ENCODE results near the gene DNAJA3. TPM values are rescaled to one million over a fixed set of nuclear protein-coding genes. Genes with fewer than 3 reads are reported as not detected.

The DNAJA3 gene
- total RNA-seq, 2 experiments from 2014 or later: 103 to 107 TPM

DNA sequence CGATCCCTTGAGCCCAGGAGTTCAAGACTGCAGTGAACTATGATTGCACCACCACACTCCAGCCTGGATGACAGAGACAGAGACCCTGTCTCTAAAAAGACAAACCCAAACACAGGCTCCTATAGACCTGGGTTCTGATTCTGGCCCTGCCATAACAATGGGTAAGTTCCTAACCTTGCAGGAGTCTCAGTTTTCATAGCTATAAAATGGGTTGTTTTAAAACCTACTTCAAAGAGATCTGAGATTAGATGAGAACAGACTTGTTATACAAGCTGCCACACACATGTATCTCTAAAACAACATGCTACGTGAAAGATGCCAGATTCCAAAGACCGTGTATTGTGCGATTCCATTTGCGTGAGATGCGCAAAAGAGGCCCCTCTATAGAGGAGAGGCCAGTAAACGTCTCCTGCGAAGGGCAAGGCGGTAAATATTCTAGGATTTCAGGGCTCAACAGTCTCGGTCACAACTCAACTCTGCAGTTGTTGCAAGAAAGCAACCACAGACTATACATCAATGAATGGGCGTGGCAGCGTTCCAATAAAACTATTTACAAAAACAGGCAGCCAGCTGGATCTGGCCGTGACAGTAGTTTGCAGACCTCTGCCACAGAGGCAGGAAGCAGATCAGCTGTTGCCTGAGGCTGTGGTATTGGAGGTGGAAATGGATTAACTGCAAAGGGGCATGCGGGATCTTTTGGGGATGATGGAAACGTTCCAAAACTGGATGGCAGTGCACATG lies 15.2 kb upstream of the DNAJA3 start:
- H3K27ac Mint-ChIP-seq: peak overlapping the region; percentile 16
- DNase-seq: no peak
- H3K36me3 Mint-ChIP-seq: peaks cover 12% of the 10 kb centered on the region
- no peak overlapping the region for H3K4me3 Mint-ChIP-seq
- H3K4me1 Mint-ChIP-seq: peaks cover 38% of the 10 kb centered on the region
- H3K9me3 Mint-ChIP-seq: no peaks in the 10 kb centered on the region
- no peaks in the 10 kb centered on the region for H3K27me3 Mint-ChIP-seq

DNA sequence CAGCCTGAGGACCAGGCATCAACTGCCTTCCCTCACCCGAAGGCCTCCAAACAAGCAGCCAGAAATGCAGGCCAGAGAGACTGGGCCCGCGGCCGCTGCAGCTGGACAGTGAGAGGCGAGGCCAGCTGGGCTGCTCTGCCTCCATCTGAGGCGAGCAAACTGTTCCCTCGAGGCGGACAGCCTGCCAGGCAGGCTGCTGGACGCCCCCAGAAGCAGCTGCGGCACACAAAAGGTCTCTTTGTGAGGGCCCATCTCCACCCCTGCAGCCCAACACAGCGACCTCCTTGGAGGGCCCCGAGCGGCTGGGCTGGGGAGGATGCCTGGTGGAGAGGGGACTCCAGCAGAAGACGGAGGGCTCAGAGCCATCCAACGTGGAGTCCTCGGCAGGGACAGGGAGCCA lies 14.0 kb upstream of the DNAJA3 start:
- no peak for DNase-seq
- Mint-ChIP-seq H3K27me3 (no peaks in the 10 kb centered on the region), H3K4me3 (no peak overlapping the region), H3K27ac (no peak overlapping the region), H3K36me3 (peaks cover 13% of the 10 kb centered on the region), H3K9me3 (no peaks in the 10 kb centered on the region), H3K4me1 (peaks cover 38% of the 10 kb centered on the region)

DNA sequence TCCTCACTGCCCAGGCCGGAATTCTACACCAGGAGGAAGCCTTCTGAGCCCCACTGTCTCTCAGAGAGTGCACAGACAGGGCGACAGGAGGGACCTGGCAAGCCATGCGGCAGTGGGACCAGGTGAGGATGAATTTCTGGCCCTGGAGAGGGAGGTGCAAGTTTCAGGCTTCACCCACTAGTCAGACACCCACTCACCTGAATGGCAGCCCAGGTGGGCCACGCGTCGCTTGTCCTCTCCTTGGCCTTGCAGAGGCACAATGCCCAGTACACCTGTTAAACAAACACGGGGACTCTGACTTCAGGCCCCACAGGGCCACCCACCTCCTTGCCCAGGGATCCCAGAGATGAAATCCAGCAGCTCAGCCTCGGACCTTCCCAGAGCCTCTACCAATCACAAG lies 13.5 kb upstream of the DNAJA3 start:
- peaks cover 13% of the 10 kb centered on the region for H3K36me3 Mint-ChIP-seq

DNA sequence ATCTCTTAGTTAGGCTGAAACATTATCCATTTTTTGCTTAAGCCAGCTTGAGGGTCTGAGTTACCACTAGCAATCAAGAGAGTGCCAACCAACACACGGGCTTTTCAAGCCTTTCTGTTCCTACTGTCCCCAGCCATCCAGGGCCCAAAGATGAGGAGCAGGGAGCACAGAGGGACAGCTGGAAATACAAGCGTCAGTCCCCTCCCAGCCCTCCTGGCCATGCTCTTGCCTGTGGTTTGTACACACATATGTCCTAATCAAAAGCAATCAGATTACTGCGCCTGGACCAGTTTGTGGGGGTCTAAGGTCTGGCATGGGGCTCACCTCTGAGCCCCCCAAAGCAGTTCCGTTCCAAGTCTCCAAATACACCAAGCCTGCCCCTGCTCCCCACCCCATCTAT lies 12.8 kb upstream of the DNAJA3 start:
- no peaks in the 10 kb centered on the region for H3K9me3 Mint-ChIP-seq
- DNase-seq: no peak
- H3K4me1 Mint-ChIP-seq: peaks cover 42% of the 10 kb centered on the region
- H3K27ac Mint-ChIP-seq: no peak overlapping the region
- H3K36me3 Mint-ChIP-seq: peaks cover 13% of the 10 kb centered on the region
- no peak overlapping the region for H3K4me3 Mint-ChIP-seq
- H3K27me3 Mint-ChIP-seq: no peaks in the 10 kb centered on the region

More for the DNA sequence above, 13.5 kb upstream of the DNAJA3 start:
- Mint-ChIP-seq H3K27me3 (no peaks in the 10 kb centered on the region), H3K4me3 (no peak overlapping the region), H3K9me3 (no peaks in the 10 kb centered on the region), H3K27ac (no peak overlapping the region), H3K4me1 (peaks cover 42% of the 10 kb centered on the region)
- no peak for DNase-seq

DNA sequence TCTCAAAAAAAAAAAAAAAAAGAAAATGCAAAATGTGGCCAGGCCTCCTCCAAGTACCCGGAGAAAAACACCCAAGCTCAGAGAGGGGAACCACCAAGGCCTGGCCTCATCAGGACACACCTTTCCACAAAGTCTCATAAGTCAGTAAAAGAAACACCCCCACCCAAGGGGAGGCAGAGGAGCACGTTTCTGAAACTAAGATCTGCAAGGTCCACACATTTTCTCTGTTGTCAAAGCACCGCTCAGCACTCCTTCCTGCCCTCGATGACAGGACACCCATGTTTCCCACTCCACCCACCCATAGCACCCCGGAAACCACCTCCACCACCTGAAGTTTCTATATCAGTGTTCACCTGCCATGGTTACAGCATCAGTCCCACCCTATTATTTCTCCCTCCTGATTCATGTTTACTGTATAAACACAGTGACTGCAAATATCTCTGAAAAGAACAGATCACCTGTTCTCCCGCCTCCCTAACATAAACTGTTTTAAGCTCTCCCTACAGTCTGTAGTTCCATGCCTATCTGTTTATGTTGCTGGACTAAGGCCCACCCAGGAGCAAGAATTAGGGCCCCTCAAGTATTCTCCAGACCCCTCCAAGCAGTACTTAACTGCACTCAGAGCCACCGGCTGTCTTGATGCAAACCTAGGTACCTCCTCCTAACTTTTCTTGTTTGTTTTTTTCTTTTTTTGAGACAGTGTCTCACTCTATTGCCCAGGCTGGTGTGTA lies 11.3 kb upstream of the DNAJA3 start:
- Mint-ChIP-seq H3K27me3 (no peaks in the 10 kb centered on the region), H3K9me3 (no peaks in the 10 kb centered on the region), H3K27ac (peak overlapping the region; percentile 95), H3K4me3 (peak overlapping the region; percentile 94), H3K36me3 (peaks cover 13% of the 10 kb centered on the region), H3K4me1 (peaks cover 42% of the 10 kb centered on the region)
- DNase-seq: peak; percentile 85

DNA sequence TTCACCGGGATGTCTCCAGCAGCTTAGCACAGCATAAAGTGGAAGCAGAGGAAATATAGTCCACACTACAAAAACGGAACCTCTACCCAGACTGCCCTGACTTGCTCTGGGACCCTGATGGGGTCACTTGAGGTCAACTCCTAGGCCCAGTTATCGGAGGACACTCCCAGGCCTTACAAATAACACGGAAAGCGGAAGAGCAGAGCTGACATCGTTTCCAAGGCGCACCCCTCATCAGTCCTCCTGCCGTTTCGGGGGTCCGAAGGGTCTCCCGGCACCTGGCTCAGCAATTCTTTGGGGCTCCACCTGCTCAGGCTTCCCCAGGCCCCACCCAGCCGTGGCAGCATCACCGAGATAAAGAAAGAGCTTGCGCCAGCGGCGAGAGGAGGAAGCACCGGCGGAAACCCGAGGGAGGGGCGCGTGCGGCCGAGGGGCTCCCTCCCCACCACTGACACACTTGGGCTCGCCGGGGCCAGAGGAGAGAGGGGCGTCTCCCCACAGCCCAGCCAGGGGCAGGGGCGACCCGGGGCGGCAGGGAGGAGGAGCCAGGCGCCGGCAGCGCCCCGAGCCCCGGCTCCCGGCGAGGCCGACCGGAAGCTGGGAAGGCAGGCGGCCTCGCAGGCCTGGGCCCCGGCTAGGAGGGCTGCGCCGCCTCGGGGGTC lies 10.0 kb upstream of the DNAJA3 start:
- H3K27me3 Mint-ChIP-seq: no peaks in the 10 kb centered on the region
- H3K4me1 Mint-ChIP-seq: peaks cover 35% of the 10 kb centered on the region

DNA sequence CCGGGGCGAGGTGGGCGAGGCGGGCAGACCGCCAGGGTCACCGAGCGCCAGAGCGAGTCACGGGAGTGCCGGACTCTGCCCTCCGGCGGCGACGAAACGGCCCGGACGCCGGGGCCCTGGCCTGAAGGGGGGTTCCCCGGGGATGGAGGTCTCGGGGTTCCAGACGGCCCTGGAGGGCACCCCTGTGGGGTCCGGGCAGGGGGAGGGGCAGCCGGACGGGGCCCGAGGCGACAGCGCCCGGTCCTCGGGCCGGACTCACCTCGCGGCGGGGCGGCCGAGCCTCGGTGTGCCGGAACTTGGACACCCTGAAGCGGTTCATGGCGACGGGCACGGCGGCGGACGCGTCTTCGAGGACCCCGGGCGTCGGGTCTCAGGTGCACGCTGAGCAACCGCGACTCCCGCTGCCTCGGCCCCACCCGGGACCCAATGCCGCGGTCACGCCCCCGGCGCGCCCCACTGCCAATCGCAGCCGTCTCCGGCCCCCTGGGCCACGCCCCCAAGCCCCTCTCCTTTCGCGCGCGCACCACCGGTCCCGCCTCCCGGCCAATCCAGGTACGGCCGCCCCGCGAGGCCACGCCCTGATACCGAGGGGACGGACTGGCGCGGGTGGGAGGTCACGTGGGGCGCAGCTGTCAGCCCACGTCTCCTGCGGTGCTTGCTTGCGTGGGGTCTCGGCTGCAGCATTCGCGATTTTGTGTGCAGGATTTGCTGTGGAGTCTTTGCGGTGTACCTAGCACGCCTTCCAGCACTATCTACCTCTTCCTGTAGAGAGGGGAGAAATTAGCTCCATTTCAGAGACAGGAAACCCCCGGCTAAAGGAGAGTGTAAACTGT lies 9.3 kb upstream of the DNAJA3 start, which contains the start of gene CORO7:
CORO7 (minus strand) TSS at position 397 of the 833 bp plus-strand sequence; CDS start at position 319, 78 bp downstream.
- H3K27me3 Mint-ChIP-seq: no peaks in the 10 kb centered on the region
- peak within 1 kb of the TSS; percentile 94 for H3K4me3 Mint-ChIP-seq
- peak within 1 kb of the TSS; percentile 95 for H3K27ac Mint-ChIP-seq
- no peaks in the 10 kb centered on the region for H3K9me3 Mint-ChIP-seq
- DNase-seq: peak; percentile 99
- peaks cover 31% of the 10 kb centered on the region for H3K4me1 Mint-ChIP-seq
- H3K36me3 Mint-ChIP-seq: peaks cover 8% of the 10 kb centered on the region

More for the DNA sequence above, 10.0 kb upstream of the DNAJA3 start:
- peak overlapping the region; percentile 94 for H3K4me3 Mint-ChIP-seq
- H3K27ac Mint-ChIP-seq: peak overlapping the region; percentile 95
- no peaks in the 10 kb centered on the region for H3K9me3 Mint-ChIP-seq
- peaks cover 12% of the 10 kb centered on the region for H3K36me3 Mint-ChIP-seq
- peak; percentile 69 for DNase-seq

DNA sequence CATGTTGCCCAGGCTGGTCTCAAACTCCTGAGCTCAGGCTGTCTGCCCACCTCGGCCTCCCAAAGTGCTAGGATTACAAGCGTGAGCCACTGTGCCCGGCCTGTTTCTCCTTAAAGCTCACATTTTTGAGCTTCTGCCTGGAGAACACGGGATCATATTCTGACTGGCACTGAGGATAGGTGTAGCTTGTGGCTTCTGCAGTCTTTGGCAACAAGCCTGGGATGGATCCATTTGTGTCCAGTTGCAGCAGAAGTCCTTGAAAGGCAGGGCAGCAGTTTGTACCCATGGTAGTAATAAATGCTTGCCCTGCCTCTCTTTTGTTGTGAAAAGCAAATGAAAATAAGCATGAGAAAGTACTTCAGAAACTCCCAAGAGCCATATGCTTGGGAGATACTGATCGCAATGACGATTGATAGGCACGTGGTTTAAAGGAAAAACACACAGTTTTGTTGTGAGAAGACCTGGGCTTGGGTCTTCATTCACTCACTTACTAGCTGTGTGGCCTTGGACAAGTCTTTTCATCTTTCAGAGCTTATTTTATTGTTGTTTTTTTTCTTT lies 6.2 kb upstream of the DNAJA3 start:
- no peaks in the 10 kb centered on the region for H3K9me3 Mint-ChIP-seq
- H3K27ac Mint-ChIP-seq: no peak overlapping the region
- DNase-seq: no peak
- H3K4me3 Mint-ChIP-seq: no peak overlapping the region
- H3K36me3 Mint-ChIP-seq: peaks cover 10% of the 10 kb centered on the region
- peaks cover 14% of the 10 kb centered on the region for H3K4me1 Mint-ChIP-seq
- no peaks in the 10 kb centered on the region for H3K27me3 Mint-ChIP-seq

DNA sequence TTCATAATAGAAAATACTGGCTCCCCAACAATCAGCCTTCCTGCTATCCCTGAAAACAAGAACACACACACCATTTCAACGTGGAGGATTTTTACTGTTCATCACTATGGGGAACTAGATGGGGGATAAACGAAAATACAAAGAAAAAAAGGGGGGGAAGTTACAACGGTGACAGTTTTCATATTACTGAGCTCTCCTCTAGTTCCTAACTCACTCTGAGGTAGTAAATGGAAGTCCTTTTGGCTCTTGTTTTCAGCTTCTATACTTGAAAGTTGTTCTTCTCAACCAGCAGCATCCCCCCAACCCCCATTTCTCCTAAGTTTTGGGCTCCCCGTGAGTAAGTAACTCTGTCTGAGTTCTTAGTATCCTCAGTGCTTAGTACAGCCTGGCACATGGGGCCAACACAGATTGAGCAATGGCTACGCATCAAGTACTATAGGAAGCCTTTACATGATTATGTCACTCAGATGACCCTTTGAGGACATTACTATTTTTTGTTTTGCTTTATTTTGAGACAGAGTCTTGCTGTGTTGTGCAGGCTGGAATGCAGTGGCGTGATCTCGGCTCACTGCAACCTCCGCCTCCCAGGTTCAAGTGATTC lies 5.1 kb upstream of the DNAJA3 start:
- Mint-ChIP-seq H3K27me3 (no peaks in the 10 kb centered on the region), H3K27ac (no peak overlapping the region), H3K4me3 (no peak overlapping the region), H3K4me1 (peaks cover 10% of the 10 kb centered on the region), H3K36me3 (peaks cover 4% of the 10 kb centered on the region), H3K9me3 (no peaks in the 10 kb centered on the region)
- DNase-seq: no peak

DNA sequence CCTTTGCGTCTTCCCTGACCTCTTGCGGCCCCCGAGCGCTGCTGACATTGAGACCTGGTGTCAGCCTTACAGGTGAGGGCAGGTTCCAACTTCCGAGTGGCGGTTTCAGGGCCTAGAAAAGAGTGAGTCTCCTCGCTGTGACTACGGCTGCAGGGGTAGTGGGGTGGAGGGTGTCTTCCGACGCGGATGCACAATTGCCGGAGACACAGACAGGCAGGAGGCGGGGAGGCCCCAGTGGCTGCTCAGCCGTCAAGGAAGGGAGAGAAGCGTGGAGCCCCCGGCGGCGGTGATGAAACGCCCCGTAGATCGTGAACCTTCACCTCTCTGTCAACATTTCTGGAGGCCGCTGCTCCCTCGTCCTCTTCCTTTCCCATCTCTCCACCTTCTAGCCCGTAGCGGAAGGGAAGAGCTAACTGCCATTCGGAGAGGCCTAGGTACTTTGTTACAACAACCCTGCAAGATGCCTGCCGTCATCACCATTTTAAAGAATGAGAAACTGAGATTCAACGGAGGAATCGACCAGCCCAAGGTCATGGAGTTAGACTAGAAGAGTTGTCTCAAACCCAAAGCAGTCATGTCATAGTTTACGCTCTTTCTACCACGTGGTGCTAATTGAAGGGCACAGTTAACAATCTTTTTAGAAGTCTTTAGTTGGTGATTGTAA lies 485 bp downstream of the DNAJA3 start:
- no peak for DNase-seq

DNA sequence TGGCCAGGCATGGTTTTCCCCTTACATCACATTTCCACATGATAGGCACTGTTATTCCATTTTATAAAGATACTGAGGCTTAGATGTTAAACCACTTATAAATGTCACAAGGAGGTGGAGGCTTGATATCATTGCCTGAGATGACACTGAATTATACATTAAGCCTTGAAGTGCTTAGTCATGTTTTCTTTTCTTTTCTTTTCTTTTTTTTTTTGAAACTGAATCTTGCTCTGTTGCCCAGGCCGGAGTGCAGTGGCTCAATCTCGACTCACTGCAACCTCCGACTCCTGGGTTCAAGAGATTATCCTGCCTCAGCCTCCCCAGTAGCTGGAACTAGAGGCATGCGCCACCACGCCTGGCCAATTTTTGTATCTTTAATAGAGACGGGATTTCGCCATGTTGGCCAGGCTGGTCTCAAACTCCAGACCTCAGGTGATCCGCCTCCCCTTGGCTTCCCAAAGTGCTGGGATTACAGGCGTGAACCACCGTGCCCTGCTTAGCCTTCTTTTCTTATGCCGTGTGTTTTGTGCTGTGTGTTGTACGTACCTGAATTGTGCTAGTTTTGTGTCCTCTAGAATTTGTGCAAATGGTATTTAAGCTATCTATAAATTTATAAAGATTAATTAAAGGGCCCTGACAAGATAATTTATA lies 1.2 kb downstream of the DNAJA3 start:
- Mint-ChIP-seq H3K4me3 (peak overlapping the region; percentile 99), H3K27ac (peak overlapping the region; percentile 99)

More for the DNA sequence above, 485 bp downstream of the DNAJA3 start:
- Mint-ChIP-seq H3K27ac (peak overlapping the region; percentile 99), H3K4me1 (peaks cover 26% of the 10 kb centered on the region), H3K36me3 (peaks cover 35% of the 10 kb centered on the region), H3K4me3 (peak overlapping the region; percentile 99), H3K27me3 (no peaks in the 10 kb centered on the region), H3K9me3 (no peaks in the 10 kb centered on the region)

DNA sequence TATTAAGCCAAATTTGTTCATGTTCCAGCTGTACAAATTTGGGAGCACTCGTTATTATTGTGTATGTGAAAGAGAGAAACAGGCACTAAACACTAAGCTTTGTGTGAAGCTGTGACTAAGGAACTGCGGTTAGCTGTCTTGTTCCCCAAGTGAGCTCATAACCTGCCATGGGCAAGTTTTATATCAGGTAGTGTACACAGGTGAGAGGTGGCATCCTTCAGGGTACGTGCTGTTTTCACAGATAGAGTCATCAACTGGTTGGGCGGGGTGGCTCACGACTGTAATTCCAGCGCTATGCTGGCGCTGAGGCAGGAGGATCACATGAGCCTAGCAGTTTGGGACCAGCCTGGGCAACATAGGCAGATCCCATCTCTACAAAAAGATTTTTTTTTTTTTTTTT lies 2.8 kb downstream of the DNAJA3 start:
- Mint-ChIP-seq H3K27me3 (no peaks in the 10 kb centered on the region), H3K4me3 (peak overlapping the region; percentile 22), H3K36me3 (peaks cover 37% of the 10 kb centered on the region), H3K4me1 (peaks cover 28% of the 10 kb centered on the region), H3K27ac (peak overlapping the region; percentile 34), H3K9me3 (no peaks in the 10 kb centered on the region)
- no peak for DNase-seq

More for the DNA sequence above, 1.2 kb downstream of the DNAJA3 start:
- peaks cover 26% of the 10 kb centered on the region for H3K4me1 Mint-ChIP-seq
- peaks cover 38% of the 10 kb centered on the region for H3K36me3 Mint-ChIP-seq
- H3K9me3 Mint-ChIP-seq: no peaks in the 10 kb centered on the region
- H3K27me3 Mint-ChIP-seq: no peaks in the 10 kb centered on the region
- no peak for DNase-seq

DNA sequence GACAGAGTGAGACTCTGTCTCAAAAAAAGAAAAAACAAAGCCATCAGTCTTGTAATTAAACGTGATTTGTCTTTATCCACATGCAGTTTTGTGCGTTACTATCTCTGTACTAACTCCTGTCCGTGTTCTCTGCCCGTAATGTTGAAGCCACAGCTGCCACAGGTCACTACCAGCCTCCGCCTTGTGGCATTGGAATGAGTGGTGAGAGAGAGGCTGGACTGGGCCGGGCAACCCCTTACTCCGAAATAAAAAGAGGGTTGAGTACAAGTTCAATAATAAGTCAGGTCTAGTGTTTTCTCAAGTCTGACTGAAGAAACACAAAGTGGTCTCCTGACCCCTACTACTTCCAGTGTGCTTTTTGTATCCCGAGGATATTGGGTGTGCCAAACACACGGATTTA lies 5.4 kb downstream of the DNAJA3 start:
- Mint-ChIP-seq H3K4me1 (peaks cover 30% of the 10 kb centered on the region), H3K4me3 (no peak overlapping the region), H3K36me3 (peaks cover 35% of the 10 kb centered on the region), H3K9me3 (no peaks in the 10 kb centered on the region), H3K27me3 (no peaks in the 10 kb centered on the region), H3K27ac (no peak overlapping the region)
- no peak for DNase-seq

All from activated naive CD8-positive, alpha-beta T cell treated with anti-CD3 and anti-CD28 coated beads for 36 hours (primary cell).